Suppressor macrophage (primary cell): ENCODE measurements around the gene ATXN1.

ENCODE experiments used
- DNase-seq, 4 experiments: peaks; one replicate each; pipeline ENCODE4 v3.0.0-alpha.2; 2020 to 2022

Gene ATXN1

DNA sequence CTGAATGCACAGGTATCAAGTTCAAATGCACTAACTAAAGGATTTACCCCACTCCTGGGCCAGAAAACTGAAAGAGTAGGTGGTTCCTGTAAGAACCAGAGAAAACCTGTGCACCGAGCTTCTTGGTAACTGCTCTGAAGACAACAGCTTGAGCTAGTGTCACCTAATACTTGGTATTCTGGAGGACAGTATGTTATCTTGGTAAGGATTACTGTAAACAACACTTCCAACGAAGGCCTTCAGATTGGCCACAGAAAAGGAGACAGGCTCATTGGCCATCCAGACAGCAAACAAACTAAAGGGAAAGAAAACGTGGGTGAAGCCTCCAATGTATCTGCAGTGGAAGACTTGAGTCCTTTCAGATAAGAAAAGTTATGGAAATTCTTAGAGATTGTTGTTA is 461.4 kb downstream of the ATXN1 start:
- no peak for DNase-seq

DNA sequence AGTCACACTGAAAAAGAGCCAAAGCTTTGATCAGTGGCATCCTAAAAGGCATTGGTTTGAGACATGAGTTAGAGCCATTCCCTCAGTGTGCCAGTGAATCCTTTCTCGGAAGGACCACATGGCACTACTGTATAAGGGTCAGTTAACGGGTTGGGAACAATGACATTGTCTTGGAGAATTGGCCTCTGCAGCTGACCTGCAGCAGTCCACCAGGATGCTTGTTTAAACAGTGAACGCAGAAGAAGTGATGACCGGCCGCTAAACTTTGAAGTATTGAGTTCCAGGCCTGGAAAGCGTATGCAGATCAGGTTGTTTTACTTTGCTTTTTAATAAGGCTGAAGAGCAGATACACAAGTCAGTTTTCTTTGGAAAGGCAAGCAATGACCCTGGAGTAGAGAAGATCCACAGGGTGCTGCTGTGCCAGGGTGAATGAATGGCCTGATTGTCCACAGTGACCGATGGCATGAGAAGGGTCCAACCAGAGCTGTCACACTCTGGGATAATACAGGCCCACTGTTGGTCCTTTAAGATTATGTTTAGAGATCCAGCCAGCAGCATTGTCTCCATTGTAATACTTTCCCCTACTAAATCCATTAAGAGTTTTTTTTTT is 465.1 kb downstream of the ATXN1 start:
- no peak for DNase-seq

- DNase-seq = no peak
Observed at GRCh38 chr6:16295471-16295870, 465.8 kb downstream of the ATXN1 start.

GRCh38 chr6:16295060-16295459 is 466.2 kb downstream of the ATXN1 start:
- DNase-seq = no peak

GRCh38 chr6:16294371-16294770 is 466.9 kb downstream of the ATXN1 start:
- DNase-seq = no peak

DNA sequence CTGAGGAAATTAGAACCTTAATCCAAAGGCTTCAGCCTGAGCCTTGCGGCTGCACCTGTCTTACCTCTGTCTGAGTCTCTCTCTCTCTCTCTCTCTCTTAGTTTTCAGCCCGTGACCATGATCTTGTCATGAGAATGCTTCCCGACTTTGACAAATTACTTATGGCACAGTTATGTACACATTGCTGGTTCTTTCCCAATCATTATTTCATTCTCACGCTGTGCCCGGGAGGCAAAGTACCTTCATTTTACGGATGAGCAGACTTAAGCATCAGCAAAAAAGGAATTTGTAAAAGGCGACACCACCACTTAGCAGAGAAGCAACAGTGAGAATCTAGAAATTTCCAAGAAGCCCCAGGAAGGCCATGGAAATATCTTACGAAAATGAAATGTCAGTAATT is 468.3 kb downstream of the ATXN1 start:
- DNase-seq = no peak

DNA sequence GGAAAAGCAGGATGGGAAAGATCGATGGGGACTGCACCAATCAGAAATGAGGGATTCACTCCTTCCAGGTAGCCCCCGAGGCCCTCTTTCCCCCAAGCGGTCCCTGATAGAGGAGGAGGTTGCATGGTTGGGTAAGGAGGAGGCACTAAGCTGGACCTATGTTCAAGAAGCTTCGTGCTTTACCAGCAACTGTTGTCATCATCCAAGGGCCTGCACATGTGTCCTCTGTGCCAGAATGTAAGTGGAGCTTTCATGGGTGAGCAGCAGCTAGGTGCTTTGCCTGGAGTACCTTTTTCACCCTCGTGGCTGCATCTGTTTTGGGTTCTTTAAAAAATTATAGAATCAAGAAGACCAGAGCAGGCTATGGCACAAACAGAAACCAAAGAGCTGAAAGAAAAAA is 468.8 kb downstream of the ATXN1 start:
- no peak for DNase-seq

- no peak for DNase-seq
Observed at GRCh38 chr6:16291739-16292138, 469.5 kb downstream of the ATXN1 start.

- no peak for DNase-seq
Observed at GRCh38 chr6:16288163-16288562, 473.1 kb downstream of the ATXN1 start.

DNA sequence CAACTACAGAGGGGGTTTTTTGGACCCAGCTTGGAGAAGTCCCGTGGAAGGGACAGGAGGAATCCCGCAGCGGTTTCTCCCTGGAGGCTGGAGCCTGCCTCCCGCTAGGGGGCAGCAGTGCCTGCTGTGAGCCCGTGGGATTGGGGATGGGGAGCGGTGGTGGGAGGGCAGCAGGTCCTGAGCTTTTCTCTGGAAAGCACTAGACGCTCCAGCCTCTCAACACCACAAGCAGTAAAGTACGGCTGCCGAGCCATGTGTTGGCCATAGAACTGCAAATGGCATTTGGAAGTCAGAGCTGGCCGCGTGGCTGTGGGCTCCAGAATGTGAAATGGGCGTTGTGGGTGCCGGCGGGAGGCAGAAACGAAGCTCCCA is 475.1 kb downstream of the ATXN1 start:
- peak; percentile 29 to 61 (median 38) for DNase-seq

DNA sequence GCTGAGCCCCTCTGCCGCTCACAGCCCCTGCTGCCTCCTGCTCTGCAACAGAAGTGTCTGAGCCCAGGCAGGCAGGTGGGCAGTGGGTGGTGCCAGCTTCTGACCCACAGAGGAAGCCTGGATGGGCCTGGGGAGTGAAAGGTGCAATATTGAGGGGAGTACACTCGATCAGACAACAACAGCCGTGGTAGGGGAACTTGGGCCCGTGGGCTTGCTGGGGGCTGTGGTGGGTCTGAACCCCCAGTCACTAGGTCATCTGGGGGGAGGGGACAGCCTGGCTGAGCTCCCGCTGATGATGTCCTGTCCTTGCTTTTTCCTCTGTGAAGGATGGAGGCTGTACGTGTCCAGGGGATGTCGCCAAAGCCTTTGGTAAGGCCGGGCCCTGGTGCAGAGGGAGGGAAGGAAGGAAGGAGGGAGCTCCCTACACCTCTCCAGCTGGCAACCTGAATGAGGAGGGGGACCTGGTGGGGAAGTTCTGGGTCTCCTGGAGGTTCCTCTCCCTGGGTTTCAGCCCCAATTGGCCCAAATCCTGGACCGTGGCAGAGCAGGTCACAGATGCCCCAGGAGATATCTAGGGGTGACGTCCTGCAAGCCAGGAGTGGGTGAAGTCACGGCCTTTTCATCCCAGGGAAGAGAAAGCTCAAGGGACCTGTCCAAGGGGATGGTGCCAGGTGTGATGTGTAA is 475.7 kb downstream of the ATXN1 start:
- no peak for DNase-seq

DNA sequence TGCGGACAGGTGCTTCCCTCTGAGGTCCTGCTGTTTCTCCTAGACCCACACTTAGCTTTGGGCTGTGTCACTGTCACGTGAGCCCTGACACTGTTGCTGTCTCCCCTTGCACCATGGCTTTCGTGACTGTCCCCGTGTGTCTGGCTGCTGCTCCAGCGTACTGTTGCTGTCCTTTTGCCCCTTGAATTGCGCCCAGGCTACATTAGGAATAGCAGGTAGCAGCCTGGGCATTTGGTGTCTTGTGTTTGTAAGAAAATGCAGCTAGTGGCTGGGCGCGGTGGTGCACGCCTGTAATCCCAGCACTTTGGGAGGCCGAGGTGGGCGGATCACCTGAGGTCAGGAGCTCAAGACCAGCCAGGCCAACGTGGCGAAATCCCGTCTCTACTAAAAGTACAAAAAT is 476.8 kb downstream of the ATXN1 start:
- DNase-seq = no peak

GRCh38 chr6:16282370-16282769 is 478.9 kb downstream of the ATXN1 start:
- no peak for DNase-seq

DNA sequence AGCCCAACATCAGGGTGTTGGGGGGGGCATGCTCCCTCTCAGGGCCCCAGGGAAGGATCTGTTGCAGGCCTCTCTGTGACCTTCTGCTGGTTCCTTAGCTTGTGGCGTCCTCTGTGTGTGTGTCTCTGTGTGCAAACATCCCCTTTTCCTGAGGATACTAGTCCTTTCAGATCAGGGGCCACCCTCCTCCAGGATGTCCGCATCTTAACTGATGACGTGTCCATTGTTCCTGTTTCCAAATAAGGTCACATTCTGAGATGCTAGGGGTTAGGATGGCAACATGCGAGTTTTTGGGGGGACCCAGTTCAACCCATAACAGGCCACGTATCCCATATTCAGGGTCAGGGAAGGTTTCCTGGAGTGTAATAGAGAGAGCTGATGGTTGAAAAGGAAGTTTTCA is 482.0 kb downstream of the ATXN1 start:
- DNase-seq = peak in 3 of 4 experiments; percentile 39 to 51 (median 47)

DNA sequence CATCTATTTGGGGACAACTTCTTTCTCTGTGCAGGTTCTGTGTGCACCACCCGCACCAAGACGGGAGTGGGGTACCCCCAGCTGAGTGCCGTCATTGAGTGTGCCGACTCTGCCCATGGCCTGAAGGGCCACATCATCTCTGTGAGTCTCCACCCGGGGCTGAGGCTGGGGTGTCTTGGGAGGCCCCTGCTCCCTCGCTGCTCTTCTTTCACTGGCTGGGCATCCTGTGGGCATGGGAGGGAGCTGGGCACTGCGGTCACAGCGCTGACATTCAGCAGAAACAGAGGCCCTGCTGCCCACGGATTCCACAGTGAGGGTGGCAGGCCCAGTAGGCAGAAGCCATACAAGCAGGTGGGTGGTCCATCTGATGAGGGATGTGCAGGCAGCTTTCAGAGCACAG is 482.5 kb downstream of the ATXN1 start:
- DNase-seq = no peak

DNA sequence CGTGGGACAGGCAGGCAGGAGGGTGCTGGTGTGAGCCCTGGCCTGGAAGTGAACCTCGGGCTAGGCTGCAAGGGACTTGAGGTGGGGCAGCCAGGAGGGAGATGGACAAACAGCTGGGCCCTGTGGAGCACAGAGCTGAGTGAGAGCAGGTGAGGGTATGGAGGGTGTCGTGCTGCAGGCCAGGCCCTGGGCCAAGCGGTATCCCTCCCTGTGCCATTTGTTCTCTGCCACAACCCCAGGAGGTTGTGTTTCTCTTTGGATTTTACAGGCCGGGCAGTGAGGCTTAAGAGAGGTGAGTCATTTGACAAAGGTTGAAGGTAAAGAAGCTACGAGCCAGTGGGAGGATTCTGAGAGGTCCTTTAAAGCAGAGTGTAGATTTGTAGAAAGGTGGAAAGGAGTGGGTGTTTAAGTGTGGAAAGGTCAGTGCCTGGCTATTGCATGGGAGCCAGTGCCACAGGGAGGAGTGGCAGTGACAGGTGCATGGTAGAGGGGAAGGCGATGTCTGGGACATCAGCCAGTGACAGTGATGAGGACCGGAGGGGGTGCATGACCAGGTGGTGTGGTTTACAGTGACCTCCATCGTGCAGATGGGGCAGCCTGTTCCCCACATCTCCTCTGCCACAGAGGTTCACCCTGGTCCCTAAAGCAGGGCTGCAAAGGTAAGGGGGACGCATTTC is 483.1 kb downstream of the ATXN1 start:
- DNase-seq = no peak

DNA sequence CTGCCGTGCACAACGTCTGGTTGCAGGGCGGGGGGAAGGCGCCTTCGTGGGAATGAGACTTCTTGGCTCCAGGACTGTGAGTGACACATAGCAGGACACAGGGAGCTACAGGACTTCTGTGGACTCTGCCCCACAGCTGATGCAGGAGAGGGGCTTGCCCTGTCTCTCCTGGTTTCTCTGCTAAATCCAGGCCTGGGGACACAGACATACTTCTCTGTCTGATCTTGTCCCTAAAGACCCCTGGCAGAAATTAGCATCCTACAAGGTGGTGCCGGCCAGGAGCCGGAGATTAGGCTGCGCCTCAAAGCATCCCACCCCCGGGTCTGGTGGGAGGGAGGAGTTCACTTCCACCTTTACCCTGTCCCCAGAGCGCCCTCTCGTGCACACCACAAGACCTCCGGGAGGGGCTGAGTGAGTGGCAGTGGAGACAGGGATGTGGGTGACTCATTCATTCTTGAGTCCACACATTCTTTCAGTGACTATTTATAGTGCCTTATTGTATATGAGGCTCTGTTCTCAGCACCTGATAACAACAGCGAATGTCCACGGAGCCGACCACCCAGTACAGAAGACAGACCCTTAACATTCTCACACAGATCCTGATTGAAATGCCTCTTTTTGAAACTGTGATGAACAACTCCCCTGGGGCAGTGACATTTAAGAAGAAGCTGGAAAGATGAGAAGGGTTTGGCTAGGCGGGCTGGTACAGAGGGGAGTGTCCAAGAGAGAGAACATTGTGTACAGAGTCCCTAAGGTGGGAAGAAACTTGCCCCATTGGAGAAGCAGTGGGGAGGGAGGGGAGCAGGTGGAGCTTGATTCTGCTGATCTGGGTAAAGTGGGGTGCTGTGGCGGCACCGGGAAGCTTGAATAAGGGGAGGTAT is 483.9 kb downstream of the ATXN1 start:
- DNase-seq = peak; percentile 45 to 75 (median 72)

- no peak for DNase-seq
Observed at GRCh38 chr6:16274885-16275589, 486.2 kb downstream of the ATXN1 start.

- no peak for DNase-seq
Observed at GRCh38 chr6:16274483-16274882, 486.8 kb downstream of the ATXN1 start.

DNA sequence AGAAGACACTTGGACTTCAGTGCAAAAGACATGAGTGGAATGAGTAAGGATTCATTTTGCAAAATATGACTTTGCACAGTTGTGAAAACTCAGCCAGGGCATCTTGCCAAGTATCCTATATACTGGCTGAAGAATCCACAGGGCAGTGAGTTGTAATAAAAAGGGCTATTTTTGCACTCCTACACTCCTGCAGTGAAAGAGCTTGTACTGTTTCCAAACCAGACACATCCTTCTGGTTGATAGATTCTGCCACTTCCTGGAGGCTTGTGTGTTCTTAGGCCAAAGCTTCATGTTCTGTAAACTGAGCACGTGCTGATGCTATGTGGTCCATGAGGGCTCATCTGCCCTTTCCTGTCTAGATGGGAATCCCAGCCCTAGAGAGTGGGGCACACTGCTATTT is 488.0 kb downstream of the ATXN1 start:
- DNase-seq = no peak

DNA sequence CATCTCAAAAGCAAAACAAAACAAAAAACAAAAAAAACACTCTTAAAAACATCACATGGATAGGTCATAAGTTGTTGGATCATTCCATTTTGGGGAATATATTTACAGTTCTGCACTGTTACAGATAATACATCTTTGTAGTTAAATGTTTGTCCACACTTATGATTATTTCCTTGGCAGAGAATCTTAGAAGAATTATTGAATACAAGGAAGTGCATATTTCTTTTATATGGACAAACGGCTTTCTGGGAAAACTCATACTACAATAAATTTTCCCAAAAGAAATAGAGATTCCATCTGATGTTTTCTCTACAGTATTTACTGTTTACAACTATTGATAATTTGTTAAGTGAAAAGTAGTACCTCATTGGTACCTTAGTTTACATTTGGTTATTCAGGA is 489.1 kb downstream of the ATXN1 start:
- no peak for DNase-seq

GRCh38 chr6:16271428-16271827 is 489.8 kb downstream of the ATXN1 start:
- no peak for DNase-seq
